ENCODE data around the gene LIN7A. TPM values are rescaled to one million over a fixed set of nuclear protein-coding genes. Genes with fewer than 3 reads are reported as not detected.

LIN7A gene
- total RNA-seq, 1 experiment from 2014 or later: 16.2 TPM

- Histone ChIP-seq H3K27me3 (replicated peaks; ENCODE audit: control insufficient read depth, insufficient read depth, low read length) (no peaks in the 10 kb centered on the region), H3K36me3 (ENCODE audit: control insufficient read depth, insufficient read depth, low read length) (no peaks in the 10 kb centered on the region), H3K4me1 (no peaks in the 10 kb centered on the region), H3K4me3 (ENCODE audit: low read depth, low read length) (no peak overlapping the region), H3K9me3 (no peaks in the 10 kb centered on the region)
- Mint-ChIP-seq H3K4me3 (ENCODE audit: unreplicated experiment) (no peak overlapping the region), H3K36me3 (ENCODE audit: insufficient read depth, unreplicated experiment) (no peaks in the 10 kb centered on the region), H3K9me3 (ENCODE audit: unreplicated experiment) (no peaks in the 10 kb centered on the region), H3K27me3 (ENCODE audit: insufficient read depth, unreplicated experiment) (no peaks in the 10 kb centered on the region), H3K27ac (ENCODE audit: unreplicated experiment) (no peak overlapping the region), H3K4me1 (ENCODE audit: low read depth, unreplicated experiment) (no peaks in the 10 kb centered on the region)
- ChIA-PET POLR2A (no interaction called here), CTCF (no interaction called here)
- no TSS peak for BruUV-seq (replicated peaks)
- DNase-seq: no peak
- intact Hi-C loops (cut with micrococcal nuclease; ENCODE audit: unreplicated experiment): no loop called here
- TF ChIP-seq, protein P1, sequence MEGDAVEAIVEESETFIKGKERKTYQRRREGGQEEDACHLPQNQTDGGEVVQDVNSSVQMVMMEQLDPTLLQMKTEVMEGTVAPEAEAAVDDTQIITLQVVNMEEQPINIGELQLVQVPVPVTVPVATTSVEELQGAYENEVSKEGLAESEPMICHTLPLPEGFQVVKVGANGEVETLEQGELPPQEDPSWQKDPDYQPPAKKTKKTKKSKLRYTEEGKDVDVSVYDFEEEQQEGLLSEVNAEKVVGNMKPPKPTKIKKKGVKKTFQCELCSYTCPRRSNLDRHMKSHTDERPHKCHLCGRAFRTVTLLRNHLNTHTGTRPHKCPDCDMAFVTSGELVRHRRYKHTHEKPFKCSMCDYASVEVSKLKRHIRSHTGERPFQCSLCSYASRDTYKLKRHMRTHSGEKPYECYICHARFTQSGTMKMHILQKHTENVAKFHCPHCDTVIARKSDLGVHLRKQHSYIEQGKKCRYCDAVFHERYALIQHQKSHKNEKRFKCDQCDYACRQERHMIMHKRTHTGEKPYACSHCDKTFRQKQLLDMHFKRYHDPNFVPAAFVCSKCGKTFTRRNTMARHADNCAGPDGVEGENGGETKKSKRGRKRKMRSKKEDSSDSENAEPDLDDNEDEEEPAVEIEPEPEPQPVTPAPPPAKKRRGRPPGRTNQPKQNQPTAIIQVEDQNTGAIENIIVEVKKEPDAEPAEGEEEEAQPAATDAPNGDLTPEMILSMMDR (IDR thresholded peaks at IDR 0.05; ENCODE audit: insufficient read depth in 1 of 2, low read depth in 1 of 2, low read length in 1 of 2, severe bottlenecking in 1 of 2, unreplicated experiment in 1 of 2): no peak
Observed at GRCh38 chr12:80979251-80979650, 41.5 kb upstream of the LIN7A start.

- no peak overlapping the region for H3K4me3 Mint-ChIP-seq (ENCODE audit: unreplicated experiment)
- no peaks in the 10 kb centered on the region for H3K9me3 Mint-ChIP-seq (ENCODE audit: unreplicated experiment)
- H3K9me3 ChIP-seq: no peaks in the 10 kb centered on the region
- no peak overlapping the region for H3K27ac Mint-ChIP-seq (ENCODE audit: unreplicated experiment)
- no peak for DNase-seq
- no TSS peak for BruUV-seq (replicated peaks)
- no peak overlapping the region for H3K4me3 ChIP-seq (ENCODE audit: low read depth, low read length)
- intact Hi-C loops (cut with micrococcal nuclease; ENCODE audit: unreplicated experiment): no loop called here
- H3K4me1 ChIP-seq: no peaks in the 10 kb centered on the region
- TF ChIP-seq, protein P1 (IDR thresholded peaks at IDR 0.05; ENCODE audit: insufficient read depth in 1 of 2, low read depth in 1 of 2, low read length in 1 of 2, severe bottlenecking in 1 of 2, unreplicated experiment in 1 of 2): no peak
- no peaks in the 10 kb centered on the region for H3K36me3 Mint-ChIP-seq (ENCODE audit: insufficient read depth, unreplicated experiment)
- H3K4me1 Mint-ChIP-seq (ENCODE audit: low read depth, unreplicated experiment): no peaks in the 10 kb centered on the region
- no peaks in the 10 kb centered on the region for H3K36me3 ChIP-seq (ENCODE audit: control insufficient read depth, insufficient read depth, low read length)
- CTCF ChIA-PET: no interaction called here
- H3K27me3 ChIP-seq (replicated peaks; ENCODE audit: control insufficient read depth, insufficient read depth, low read length): no peaks in the 10 kb centered on the region
- H3K27me3 Mint-ChIP-seq (ENCODE audit: insufficient read depth, unreplicated experiment): no peaks in the 10 kb centered on the region
- POLR2A ChIA-PET: no interaction called here
Observed at GRCh38 chr12:80977346-80977745, 39.6 kb upstream of the LIN7A start.

DNA sequence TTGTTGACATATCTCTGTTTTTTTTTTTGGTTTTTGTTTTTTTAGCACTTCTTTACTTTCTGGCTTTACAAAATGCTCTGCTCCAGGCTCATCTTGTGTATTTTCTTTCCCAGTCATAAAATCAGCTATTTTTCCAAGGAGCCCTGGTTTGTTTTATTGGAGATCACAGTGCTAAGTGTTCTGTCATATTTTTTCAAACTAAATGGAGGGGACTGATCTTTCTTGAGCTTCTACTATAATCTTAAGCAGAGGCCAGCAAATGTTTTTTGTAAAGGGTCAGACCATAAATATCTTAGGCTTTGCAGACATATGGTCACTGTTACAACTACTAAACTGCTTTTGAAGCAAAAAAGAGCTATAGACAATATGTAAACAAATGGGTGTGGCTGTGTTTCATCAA, 30.6 kb upstream of the LIN7A start:
- no peaks in the 10 kb centered on the region for H3K36me3 ChIP-seq (ENCODE audit: control insufficient read depth, insufficient read depth, low read length)
- no peaks in the 10 kb centered on the region for H3K4me1 ChIP-seq
- Mint-ChIP-seq H3K27me3 (ENCODE audit: insufficient read depth, unreplicated experiment) (no peaks in the 10 kb centered on the region), H3K27ac (ENCODE audit: unreplicated experiment) (no peak overlapping the region), H3K9me3 (ENCODE audit: unreplicated experiment) (no peaks in the 10 kb centered on the region), H3K36me3 (ENCODE audit: insufficient read depth, unreplicated experiment) (no peaks in the 10 kb centered on the region), H3K4me3 (ENCODE audit: unreplicated experiment) (no peak overlapping the region), H3K4me1 (ENCODE audit: low read depth, unreplicated experiment) (no peaks in the 10 kb centered on the region)
- H3K9me3 ChIP-seq: no peaks in the 10 kb centered on the region
- TF ChIP-seq, protein P1 (IDR thresholded peaks at IDR 0.05; ENCODE audit: insufficient read depth in 1 of 2, low read depth in 1 of 2, low read length in 1 of 2, severe bottlenecking in 1 of 2, unreplicated experiment in 1 of 2): no peak
- intact Hi-C loops (cut with micrococcal nuclease; ENCODE audit: unreplicated experiment): no loop called here
- no peaks in the 10 kb centered on the region for H3K27me3 ChIP-seq (replicated peaks; ENCODE audit: control insufficient read depth, insufficient read depth, low read length)
- no peak for DNase-seq
- ChIA-PET POLR2A (no interaction called here), CTCF (no interaction called here)
- no TSS peak for BruUV-seq (replicated peaks)
- H3K4me3 ChIP-seq (ENCODE audit: low read depth, low read length): no peak overlapping the region
